BLaER1 treated with 17β-estradiol and CSF1 and Interleukin-3, amounts not matched to agents 10 nM and 100 nM (cell line): Measurements from ENCODE around the gene BRF1.
A peak's percentile ranks its signal among the peaks of the same experiment; 100 is the strongest.
"Not testable (repeated sequence)": the region's sequence is repeated elsewhere in the genome, so short reads cannot be mapped to it uniquely, and the experiment has no call there.

Experiments
- H3K27ac ChIP-seq, 11 experiments: shearing (Covaris generic); formaldehyde crosslinking; 2 replicates each; pipeline ENCODE4 v1.8.1; 2022
- H3K27me3 ChIP-seq, 11 experiments: shearing (Covaris generic); formaldehyde crosslinking; 2 replicates each; pipeline ENCODE4 v1.8.1; 2022
- H3K36me3 ChIP-seq, 11 experiments: shearing (Covaris generic); formaldehyde crosslinking; 2 replicates each; pipeline ENCODE4 v1.8.1; 2022
- H3K4me1 ChIP-seq, 10 experiments: shearing (Covaris generic); formaldehyde crosslinking; 2 replicates each; pipeline ENCODE4 v1.8.1; 2022
- H3K4me2 ChIP-seq, 11 experiments: shearing (Covaris generic); formaldehyde crosslinking; 2 replicates each; pipeline ENCODE4 v1.8.1; 2022
- H3K4me3 ChIP-seq, 10 experiments: shearing (Covaris generic); formaldehyde crosslinking; 2 replicates each; pipeline ENCODE4 v1.8.1; 2022
- H3K9ac ChIP-seq, 11 experiments: shearing (Covaris generic); formaldehyde crosslinking; 2 replicates each; pipeline ENCODE4 v1.8.1; 2022
- H3K9me3 ChIP-seq, 11 experiments: shearing (Covaris generic); formaldehyde crosslinking; replicated peaks in 1 of 11; 2 replicates each; pipeline ENCODE4 v1.8.1; 2022
- H4K20me1 ChIP-seq, 11 experiments: shearing (Covaris generic); formaldehyde crosslinking; 2 replicates each; pipeline ENCODE4 v1.8.1; 2022
- Cebpa-rat ChIP-seq, 11 experiments: shearing (Covaris generic); IDR thresholded peaks; 2 replicates each; pipeline ENCODE4 v1.8.1; 2022

Gene BRF1

GRCh38 chr14:105299654-105300541, 903 bp downstream of the BRF1 start:
- Histone ChIP-seq H3K4me1 (peaks cover 42 to 68% (median 53%) of the 10 kb centered on the region in 10 experiments), H3K36me3 (peaks cover 0 to 6% (median 0%) of the 10 kb centered on the region in 11 experiments; a peak in 2 of 22 replicates), H3K27ac (peak overlapping the region; percentile 84 to 96 (median 92)), H3K9me3 (peaks cover 0 to 6% (median 0%) of the 10 kb centered on the region in 11 experiments; a peak in 4 of 22 replicates), H4K20me1 (peaks cover 15 to 56% (median 32%) of the 10 kb centered on the region in 11 experiments; a peak in 20 of 22 replicates), H3K4me2 (peak overlapping the region; percentile 88 to 99 (median 94)), H3K4me3 (peak overlapping the region; percentile 70 to 94 (median 88)), H3K9ac (peak overlapping the region; percentile 87 to 97 (median 95)), H3K27me3 (no peaks in the 10 kb centered on the region)
- no peak for TF ChIP-seq Cebpa-rat (IDR thresholded peaks at IDR 0.05)

DNA sequence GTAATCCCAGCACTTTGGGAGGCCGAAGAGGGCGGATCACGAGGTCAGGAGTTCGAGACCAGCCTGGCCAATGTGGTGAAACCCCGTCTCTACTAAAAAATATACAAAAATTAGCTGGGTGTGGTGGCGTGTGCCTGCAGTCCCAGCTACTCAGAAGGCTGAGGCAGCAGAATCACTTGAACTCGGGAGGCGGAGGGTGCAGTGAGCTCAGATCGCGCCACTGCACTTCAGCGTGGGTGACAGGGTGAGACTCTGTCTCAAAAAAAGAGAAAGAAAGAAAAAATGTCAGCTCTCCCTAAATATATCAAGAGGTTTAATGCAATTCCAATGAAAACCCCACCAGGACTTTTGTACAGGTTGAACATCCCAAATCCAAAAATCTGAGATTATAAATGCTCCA, 3.5 kb downstream of the BRF1 start:
- H3K27ac ChIP-seq, H3K36me3 ChIP-seq, H3K9ac ChIP-seq, H3K4me3 ChIP-seq, H3K9me3 ChIP-seq, H3K27me3 ChIP-seq: not testable (repeated sequence)
- H3K4me1 ChIP-seq: peaks cover 62 to 79% (median 73%) of the 10 kb centered on the region in 10 experiments
- H3K4me2 ChIP-seq: peak overlapping the region in 2 of 11 experiments; percentile 5 to 19; a peak in 1 of 22 replicates
- peaks cover 36 to 82% (median 58%) of the 10 kb centered on the region in 11 experiments; a peak in 20 of 22 replicates for H4K20me1 ChIP-seq

- H3K4me2 ChIP-seq: peak overlapping the region; percentile 91 to 100 (median 97)
- no peaks in the 10 kb centered on the region for H3K27me3 ChIP-seq
- H3K9me3 ChIP-seq: peaks cover 0 to under 1% (median 0%) of the 10 kb centered on the region in 11 experiments; a peak in 3 of 22 replicates
- H4K20me1 ChIP-seq: peaks cover 45 to 100% (median 74%) of the 10 kb centered on the region in 11 experiments; a peak in 20 of 22 replicates
- no peak for TF ChIP-seq Cebpa-rat (IDR thresholded peaks at IDR 0.05)
- H3K27ac ChIP-seq: peak overlapping the region in 10 of 11 experiments; percentile 48 to 87 (median 81); a peak in 21 of 22 replicates
- H3K36me3 ChIP-seq: peaks cover 0 to 6% (median 0%) of the 10 kb centered on the region in 11 experiments; a peak in 2 of 22 replicates
- H3K4me1 ChIP-seq: peaks cover 67 to 94% (median 87%) of the 10 kb centered on the region in 10 experiments
- peak overlapping the region; percentile 42 to 80 (median 70); a peak in 21 of 22 replicates for H3K9ac ChIP-seq
- H3K4me3 ChIP-seq: peak overlapping the region in 8 of 10 experiments; percentile 34 to 53 (median 46); a peak in 14 of 20 replicates
Measured at GRCh38 chr14:105294142-105294597, 6.6 kb downstream of the BRF1 start.

- peak overlapping the region; percentile 3 to 53 (median 42); a peak in 17 of 20 replicates for H3K4me3 ChIP-seq
- peak overlapping the region; percentile 42 to 80 (median 70); a peak in 21 of 22 replicates for H3K9ac ChIP-seq
- no peaks in the 10 kb centered on the region for H3K9me3 ChIP-seq
- no peak for TF ChIP-seq Cebpa-rat (IDR thresholded peaks at IDR 0.05)
- peaks cover 0 to 6% (median 0%) of the 10 kb centered on the region in 11 experiments; a peak in 2 of 22 replicates for H3K36me3 ChIP-seq
- peaks cover 57 to 93% (median 88%) of the 10 kb centered on the region in 10 experiments for H3K4me1 ChIP-seq
- H4K20me1 ChIP-seq: peaks cover 45 to 100% (median 73%) of the 10 kb centered on the region in 11 experiments; a peak in 20 of 22 replicates
- peak overlapping the region in 10 of 11 experiments; percentile 48 to 87 (median 81); a peak in 20 of 22 replicates for H3K27ac ChIP-seq
- H3K4me2 ChIP-seq: peak overlapping the region; percentile 91 to 100 (median 97)
- no peaks in the 10 kb centered on the region for H3K27me3 ChIP-seq
Measured at GRCh38 chr14:105292826-105293711, 7.7 kb downstream of the BRF1 start.

DNA sequence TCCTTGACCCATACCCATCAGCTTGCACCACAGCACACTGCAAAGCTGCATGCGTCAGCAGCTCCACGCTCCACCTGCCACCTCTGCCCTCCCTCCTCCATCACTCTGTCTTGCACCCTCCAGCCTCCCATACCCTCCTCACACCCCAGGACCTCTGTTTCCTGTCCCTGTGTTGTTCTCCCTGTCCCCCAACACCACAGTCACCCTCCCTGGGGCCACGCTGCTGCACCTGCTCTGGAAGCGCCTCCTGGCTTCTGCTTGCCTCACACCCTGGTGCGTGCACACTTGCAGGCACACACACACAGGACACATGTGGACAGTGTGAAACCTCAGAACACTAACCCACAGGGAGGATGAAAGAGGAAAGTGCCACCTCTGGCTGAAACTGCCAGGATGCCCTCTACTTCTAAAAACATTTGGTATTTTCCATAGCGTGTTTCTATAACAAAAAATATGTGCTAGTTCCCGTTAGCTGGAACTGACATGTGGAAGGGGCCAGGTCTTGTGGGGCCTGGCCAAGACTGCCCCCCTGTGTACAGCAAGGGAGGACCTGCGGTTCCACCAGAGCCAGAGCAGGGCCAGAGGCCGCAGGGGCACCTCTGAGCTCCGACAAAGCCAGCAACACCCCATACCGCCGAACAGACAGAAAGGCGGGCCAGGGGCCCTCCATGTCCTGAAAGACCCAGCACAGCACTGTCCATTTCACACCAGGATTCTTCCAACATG, 10.0 kb downstream of the BRF1 start:
- peak overlapping the region; percentile 91 to 100 (median 97) for H3K4me2 ChIP-seq
- peaks cover 59 to 100% (median 89%) of the 10 kb centered on the region in 11 experiments; a peak in 20 of 22 replicates for H4K20me1 ChIP-seq
- no peaks in the 10 kb centered on the region for H3K9me3 ChIP-seq
- peaks cover 63 to 100% (median 98%) of the 10 kb centered on the region in 10 experiments for H3K4me1 ChIP-seq
- H3K4me3 ChIP-seq: peak overlapping the region in 2 of 10 experiments; percentile 3 to 33; a peak in 1 of 20 replicates
- H3K9ac ChIP-seq: peak overlapping the region; percentile 2 to 80 (median 68); a peak in 17 of 22 replicates
- TF ChIP-seq Cebpa-rat (IDR thresholded peaks at IDR 0.05): peak in 3 of 11 experiments; percentile 7 to 35 (median 32); a peak in 3 of 22 replicates
- H3K27me3 ChIP-seq: no peaks in the 10 kb centered on the region
- peak overlapping the region in 9 of 11 experiments; percentile 75 to 87 (median 82); a peak in 18 of 22 replicates for H3K27ac ChIP-seq
- no peaks in the 10 kb centered on the region; a peak in 1 of 22 replicates for H3K36me3 ChIP-seq

GRCh38 chr14:105288936-105289335, 11.9 kb downstream of the BRF1 start:
- Histone ChIP-seq H4K20me1 (peaks cover 57 to 100% (median 84%) of the 10 kb centered on the region in 11 experiments; a peak in 21 of 22 replicates), H3K27ac (peak overlapping the region in 2 of 11 experiments; percentile 82 to 86; a peak in 2 of 22 replicates), H3K4me2 (peak overlapping the region in 8 of 11 experiments; percentile 93 to 100 (median 98); a peak in 13 of 22 replicates), H3K4me1 (peaks cover 64 to 100% (median 98%) of the 10 kb centered on the region in 10 experiments)
- H3K36me3 ChIP-seq, H3K9me3 ChIP-seq, H3K4me3 ChIP-seq, H3K9ac ChIP-seq, H3K27me3 ChIP-seq: not testable (repeated sequence)

- TF ChIP-seq Cebpa-rat (IDR thresholded peaks at IDR 0.05): no peak
- Histone ChIP-seq H3K4me3 (no peak overlapping the region), H3K27me3 (no peaks in the 10 kb centered on the region), H4K20me1 (peaks cover 61 to 100% (median 84%) of the 10 kb centered on the region in 11 experiments), H3K9ac (peak overlapping the region in 6 of 11 experiments; percentile 12 to 49 (median 42); a peak in 11 of 22 replicates), H3K36me3 (peaks cover 0 to 5% (median 0%) of the 10 kb centered on the region in 11 experiments; a peak in 2 of 22 replicates), H3K4me1 (peaks cover 60 to 100% (median 98%) of the 10 kb centered on the region in 10 experiments), H3K27ac (peak overlapping the region in 5 of 11 experiments; percentile 1 to 60 (median 22); a peak in 6 of 22 replicates), H3K9me3 (no peaks in the 10 kb centered on the region), H3K4me2 (peak overlapping the region in 8 of 11 experiments; percentile 80 to 95 (median 89); a peak in 13 of 22 replicates)
Measured at GRCh38 chr14:105287249-105288102, 13.3 kb downstream of the BRF1 start.
